ENCODE data around the gene TMEM178B. TPM values are rescaled to one million over a fixed set of nuclear protein-coding genes. Genes with fewer than 3 reads are reported as not detected.

Gene TMEM178B
- polyA plus RNA-seq, 2 of the 4 experiments (the other 2 are of a cell fraction): 0.88 to 0.93 TPM

DNA sequence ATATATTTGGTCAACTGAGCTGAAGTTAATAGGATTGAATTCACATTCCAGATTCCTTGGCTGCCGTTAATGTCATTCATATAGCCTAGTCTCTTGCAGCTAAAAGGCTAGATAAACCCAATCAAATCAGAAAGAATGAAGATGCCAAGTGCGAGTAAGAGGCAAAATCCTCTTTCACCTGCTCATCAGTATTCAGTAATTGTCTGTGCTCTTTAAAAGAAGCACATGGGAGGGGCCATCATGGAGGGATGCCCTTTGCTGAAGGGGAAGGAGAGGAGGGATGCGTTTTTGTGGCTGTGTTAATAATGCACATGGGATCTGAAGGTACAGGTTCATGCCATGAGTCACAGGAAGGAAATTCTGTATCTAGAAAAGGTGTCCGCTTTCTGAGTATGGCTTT lies 232.2 kb downstream of the TMEM178B start:
- 20% methylated on average over 4 of the region's 4 CpGs for whole genome bisulfite sequencing (ENCODE audit: missing lambda C conversion rate)
- TF ChIP-seq SREBF2 (IDR thresholded peaks at IDR 0.05): no peak
- no peak for TF ChIP-seq KDM5A (IDR thresholded peaks at IDR 0.05)
- no peak for TF ChIP-seq JUNB (IDR thresholded peaks at IDR 0.05)
- no peak for TF ChIP-seq KDM1A (IDR thresholded peaks at IDR 0.05; ENCODE audit: low read depth)
- TF ChIP-seq HOXB5 (CRISPR knock-in tag; IDR thresholded peaks at IDR 0.05): no peak
- TF ChIP-seq, protein P1, sequence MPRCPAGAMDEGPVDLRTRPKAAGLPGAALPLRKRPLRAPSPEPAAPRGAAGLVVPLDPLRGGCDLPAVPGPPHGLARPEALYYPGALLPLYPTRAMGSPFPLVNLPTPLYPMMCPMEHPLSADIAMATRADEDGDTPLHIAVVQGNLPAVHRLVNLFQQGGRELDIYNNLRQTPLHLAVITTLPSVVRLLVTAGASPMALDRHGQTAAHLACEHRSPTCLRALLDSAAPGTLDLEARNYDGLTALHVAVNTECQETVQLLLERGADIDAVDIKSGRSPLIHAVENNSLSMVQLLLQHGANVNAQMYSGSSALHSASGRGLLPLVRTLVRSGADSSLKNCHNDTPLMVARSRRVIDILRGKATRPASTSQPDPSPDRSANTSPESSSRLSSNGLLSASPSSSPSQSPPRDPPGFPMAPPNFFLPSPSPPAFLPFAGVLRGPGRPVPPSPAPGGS (IDR thresholded peaks at IDR 0.05): no peak
- TF ChIP-seq, protein P2, sequence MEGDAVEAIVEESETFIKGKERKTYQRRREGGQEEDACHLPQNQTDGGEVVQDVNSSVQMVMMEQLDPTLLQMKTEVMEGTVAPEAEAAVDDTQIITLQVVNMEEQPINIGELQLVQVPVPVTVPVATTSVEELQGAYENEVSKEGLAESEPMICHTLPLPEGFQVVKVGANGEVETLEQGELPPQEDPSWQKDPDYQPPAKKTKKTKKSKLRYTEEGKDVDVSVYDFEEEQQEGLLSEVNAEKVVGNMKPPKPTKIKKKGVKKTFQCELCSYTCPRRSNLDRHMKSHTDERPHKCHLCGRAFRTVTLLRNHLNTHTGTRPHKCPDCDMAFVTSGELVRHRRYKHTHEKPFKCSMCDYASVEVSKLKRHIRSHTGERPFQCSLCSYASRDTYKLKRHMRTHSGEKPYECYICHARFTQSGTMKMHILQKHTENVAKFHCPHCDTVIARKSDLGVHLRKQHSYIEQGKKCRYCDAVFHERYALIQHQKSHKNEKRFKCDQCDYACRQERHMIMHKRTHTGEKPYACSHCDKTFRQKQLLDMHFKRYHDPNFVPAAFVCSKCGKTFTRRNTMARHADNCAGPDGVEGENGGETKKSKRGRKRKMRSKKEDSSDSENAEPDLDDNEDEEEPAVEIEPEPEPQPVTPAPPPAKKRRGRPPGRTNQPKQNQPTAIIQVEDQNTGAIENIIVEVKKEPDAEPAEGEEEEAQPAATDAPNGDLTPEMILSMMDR (IDR thresholded peaks at IDR 0.05): no peak
- no peak for TF ChIP-seq RFX5 (IDR thresholded peaks at IDR 0.05)
- TF ChIP-seq BHLHE40 (IDR thresholded peaks at IDR 0.05; ENCODE audit: low read depth, low read length): no peak
- TF ChIP-seq, protein P3, sequence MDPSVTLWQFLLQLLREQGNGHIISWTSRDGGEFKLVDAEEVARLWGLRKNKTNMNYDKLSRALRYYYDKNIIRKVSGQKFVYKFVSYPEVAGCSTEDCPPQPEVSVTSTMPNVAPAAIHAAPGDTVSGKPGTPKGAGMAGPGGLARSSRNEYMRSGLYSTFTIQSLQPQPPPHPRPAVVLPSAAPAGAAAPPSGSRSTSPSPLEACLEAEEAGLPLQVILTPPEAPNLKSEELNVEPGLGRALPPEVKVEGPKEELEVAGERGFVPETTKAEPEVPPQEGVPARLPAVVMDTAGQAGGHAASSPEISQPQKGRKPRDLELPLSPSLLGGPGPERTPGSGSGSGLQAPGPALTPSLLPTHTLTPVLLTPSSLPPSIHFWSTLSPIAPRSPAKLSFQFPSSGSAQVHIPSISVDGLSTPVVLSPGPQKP (IDR thresholded peaks at IDR 0.05; ENCODE audit: low read depth, low read length): no peak
- TF ChIP-seq TFCP2L1 (CRISPR knock-in tag; IDR thresholded peaks at IDR 0.05): no peak
- no peak for TF ChIP-seq POLR2AphosphoS2 (conservative IDR thresholded peaks at IDR 0.05; ENCODE audit: low read length)
- no peak for TF ChIP-seq FOSL2 (IDR thresholded peaks at IDR 0.05)
- TF ChIP-seq FOSL2 (CRISPR knock-in tag; IDR thresholded peaks at IDR 0.05): no peak
- TF ChIP-seq, protein P4, sequence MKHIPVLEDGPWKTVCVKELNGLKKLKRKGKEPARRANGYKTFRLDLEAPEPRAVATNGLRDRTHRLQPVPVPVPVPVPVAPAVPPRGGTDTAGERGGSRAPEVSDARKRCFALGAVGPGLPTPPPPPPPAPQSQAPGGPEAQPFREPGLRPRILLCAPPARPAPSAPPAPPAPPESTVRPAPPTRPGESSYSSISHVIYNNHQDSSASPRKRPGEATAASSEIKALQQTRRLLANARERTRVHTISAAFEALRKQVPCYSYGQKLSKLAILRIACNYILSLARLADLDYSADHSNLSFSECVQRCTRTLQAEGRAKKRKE (CRISPR knock-in tag; IDR thresholded peaks at IDR 0.05; ENCODE audit: low read depth): no peak
- no peak for TF ChIP-seq HOXA7 (CRISPR knock-in tag; IDR thresholded peaks at IDR 0.05)
- no peak for TF ChIP-seq POLR2A (IDR thresholded peaks at IDR 0.05; ENCODE audit: low read length)
- TF ChIP-seq, protein P5, sequence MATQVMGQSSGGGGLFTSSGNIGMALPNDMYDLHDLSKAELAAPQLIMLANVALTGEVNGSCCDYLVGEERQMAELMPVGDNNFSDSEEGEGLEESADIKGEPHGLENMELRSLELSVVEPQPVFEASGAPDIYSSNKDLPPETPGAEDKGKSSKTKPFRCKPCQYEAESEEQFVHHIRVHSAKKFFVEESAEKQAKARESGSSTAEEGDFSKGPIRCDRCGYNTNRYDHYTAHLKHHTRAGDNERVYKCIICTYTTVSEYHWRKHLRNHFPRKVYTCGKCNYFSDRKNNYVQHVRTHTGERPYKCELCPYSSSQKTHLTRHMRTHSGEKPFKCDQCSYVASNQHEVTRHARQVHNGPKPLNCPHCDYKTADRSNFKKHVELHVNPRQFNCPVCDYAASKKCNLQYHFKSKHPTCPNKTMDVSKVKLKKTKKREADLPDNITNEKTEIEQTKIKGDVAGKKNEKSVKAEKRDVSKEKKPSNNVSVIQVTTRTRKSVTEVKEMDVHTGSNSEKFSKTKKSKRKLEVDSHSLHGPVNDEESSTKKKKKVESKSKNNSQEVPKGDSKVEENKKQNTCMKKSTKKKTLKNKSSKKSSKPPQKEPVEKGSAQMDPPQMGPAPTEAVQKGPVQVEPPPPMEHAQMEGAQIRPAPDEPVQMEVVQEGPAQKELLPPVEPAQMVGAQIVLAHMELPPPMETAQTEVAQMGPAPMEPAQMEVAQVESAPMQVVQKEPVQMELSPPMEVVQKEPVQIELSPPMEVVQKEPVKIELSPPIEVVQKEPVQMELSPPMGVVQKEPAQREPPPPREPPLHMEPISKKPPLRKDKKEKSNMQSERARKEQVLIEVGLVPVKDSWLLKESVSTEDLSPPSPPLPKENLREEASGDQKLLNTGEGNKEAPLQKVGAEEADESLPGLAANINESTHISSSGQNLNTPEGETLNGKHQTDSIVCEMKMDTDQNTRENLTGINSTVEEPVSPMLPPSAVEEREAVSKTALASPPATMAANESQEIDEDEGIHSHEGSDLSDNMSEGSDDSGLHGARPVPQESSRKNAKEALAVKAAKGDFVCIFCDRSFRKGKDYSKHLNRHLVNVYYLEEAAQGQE (IDR thresholded peaks at IDR 0.05): no peak
- TF ChIP-seq ESRRA (IDR thresholded peaks at IDR 0.05; ENCODE audit: borderline replicate concordance, low read length): no peak
- POLR2A ChIA-PET: no interaction called here
- no peak for ATAC-seq
- H3K4me3 ChIP-seq: no peak overlapping the region
- no peaks in the 10 kb centered on the region for H3K4me1 ChIP-seq
- DNase-seq (ENCODE audit: low read depth in 1 of 2, low spot score in 1 of 2): no peak
- no peak overlapping the region for H3K4me2 ChIP-seq
- CTCF ChIA-PET: no interaction called here
- no peaks in the 10 kb centered on the region for H3K9me3 ChIP-seq
- H3K27ac ChIP-seq: no peak overlapping the region
- no peak for FAIRE-seq

DNA sequence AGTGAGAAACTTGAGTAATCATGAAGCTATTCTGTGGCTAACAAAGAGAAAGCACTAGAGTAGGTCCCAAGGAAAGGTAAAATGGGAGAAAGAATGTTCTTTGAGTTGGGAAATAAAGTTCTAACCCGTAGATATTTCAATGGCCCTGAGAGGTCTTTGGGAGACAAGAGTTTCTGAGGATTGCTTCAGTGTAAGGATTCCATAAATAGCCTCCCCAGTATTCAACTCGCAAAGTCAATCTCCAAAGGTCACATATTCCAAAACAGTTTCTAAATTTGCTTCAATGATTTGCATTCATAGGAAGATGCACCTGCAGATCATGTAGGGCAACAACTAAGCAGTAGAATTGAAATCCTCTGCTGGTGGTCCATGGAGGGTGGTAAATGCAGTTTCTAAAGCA lies 238.5 kb downstream of the TMEM178B start:
- CTCF ChIA-PET: interaction anchor here (0.7 kb wide), 1 partner anchor 827 kb away, joined by 3 read pairs; no protein-coding TSS in a partner anchor
- POLR2A ChIA-PET: no interaction called here
- Histone ChIP-seq H3K4me3 (no peak overlapping the region), H3K4me1 (no peaks in the 10 kb centered on the region), H3K4me2 (no peak overlapping the region), H3K27ac (no peak overlapping the region), H3K9me3 (no peaks in the 10 kb centered on the region)
- ATAC-seq (no peak), DNase-seq (ENCODE audit: low read depth in 1 of 2, low spot score in 1 of 2) (no peak), FAIRE-seq (no peak)
- TF ChIP-seq, protein P6, sequence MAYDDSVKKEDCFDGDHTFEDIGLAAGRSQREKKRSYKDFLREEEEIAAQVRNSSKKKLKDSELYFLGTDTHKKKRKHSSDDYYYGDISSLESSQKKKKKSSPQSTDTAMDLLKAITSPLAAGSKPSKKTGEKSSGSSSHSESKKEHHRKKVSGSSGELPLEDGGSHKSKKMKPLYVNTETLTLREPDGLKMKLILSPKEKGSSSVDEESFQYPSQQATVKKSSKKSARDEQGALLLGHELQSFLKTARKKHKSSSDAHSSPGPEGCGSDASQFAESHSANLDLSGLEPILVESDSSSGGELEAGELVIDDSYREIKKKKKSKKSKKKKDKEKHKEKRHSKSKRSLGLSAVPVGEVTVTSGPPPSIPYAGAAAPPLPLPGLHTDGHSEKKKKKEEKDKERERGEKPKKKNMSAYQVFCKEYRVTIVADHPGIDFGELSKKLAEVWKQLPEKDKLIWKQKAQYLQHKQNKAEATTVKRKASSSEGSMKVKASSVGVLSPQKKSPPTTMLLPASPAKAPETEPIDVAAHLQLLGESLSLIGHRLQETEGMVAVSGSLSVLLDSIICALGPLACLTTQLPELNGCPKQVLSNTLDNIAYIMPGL (CRISPR knock-in tag; IDR thresholded peaks at IDR 0.05; ENCODE audit: borderline replicate concordance): no peak
- TF ChIP-seq SMC3 (IDR thresholded peaks at IDR 0.05): no peak
- no peak for TF ChIP-seq EHMT2 (IDR thresholded peaks at IDR 0.05; ENCODE audit: low read depth)
- no peak for TF ChIP-seq HOXB5 (CRISPR knock-in tag; IDR thresholded peaks at IDR 0.05)
- TF ChIP-seq, protein P7, sequence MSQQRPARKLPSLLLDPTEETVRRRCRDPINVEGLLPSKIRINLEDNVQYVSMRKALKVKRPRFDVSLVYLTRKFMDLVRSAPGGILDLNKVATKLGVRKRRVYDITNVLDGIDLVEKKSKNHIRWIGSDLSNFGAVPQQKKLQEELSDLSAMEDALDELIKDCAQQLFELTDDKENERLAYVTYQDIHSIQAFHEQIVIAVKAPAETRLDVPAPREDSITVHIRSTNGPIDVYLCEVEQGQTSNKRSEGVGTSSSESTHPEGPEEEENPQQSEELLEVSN (IDR thresholded peaks at IDR 0.05; ENCODE audit: borderline replicate concordance, low read depth): no peak
- TF ChIP-seq HDAC2 (IDR thresholded peaks at IDR 0.05): no peak
- TF ChIP-seq RARB (CRISPR knock-in tag; IDR thresholded peaks at IDR 0.05): no peak
- TF ChIP-seq RFX5 (IDR thresholded peaks at IDR 0.05): no peak
- TF ChIP-seq RCOR1 (IDR thresholded peaks at IDR 0.05; ENCODE audit: low read depth, low read length): no peak
- no peak for TF ChIP-seq ZNF302 (CRISPR knock-in tag; IDR thresholded peaks at IDR 0.05)
- TF ChIP-seq EP300 (IDR thresholded peaks at IDR 0.05): no peak
- 5% methylated on average over 2 of the region's 2 CpGs for WGBS (ENCODE audit: missing lambda C conversion rate)

Data from A549 (cell line).